Measurements from ENCODE around the gene KLK12. TPM values are rescaled to one million over a fixed set of nuclear protein-coding genes. Genes with fewer than 3 reads are reported as not detected.

KLK12 gene
- total RNA-seq, 1 donor from 2014 or later: 1.0 TPM

- no peaks in the 10 kb centered on the region for H3K36me3 Mint-ChIP-seq (ENCODE audit: insufficient read depth)
- H3K4me1 Mint-ChIP-seq (ENCODE audit: low read depth): no peaks in the 10 kb centered on the region
- DNase-seq (ENCODE audit: low spot score, unreplicated experiment): no peak
- H3K27me3 Mint-ChIP-seq: peaks cover 24% of the 10 kb centered on the region
- TF ChIP-seq CTCF (IDR thresholded peaks at IDR 0.05; ENCODE audit: unreplicated experiment): no peak
- no peak overlapping the region for H3K27ac Mint-ChIP-seq
- H3K4me3 Mint-ChIP-seq (ENCODE audit: low read depth): no peak overlapping the region
- no peaks in the 10 kb centered on the region for H3K9me3 Mint-ChIP-seq (ENCODE audit: low read depth)
These were observed 46.7 kb upstream of the KLK12 start for GRCh38 chr19:51081476-51081875.

DNA sequence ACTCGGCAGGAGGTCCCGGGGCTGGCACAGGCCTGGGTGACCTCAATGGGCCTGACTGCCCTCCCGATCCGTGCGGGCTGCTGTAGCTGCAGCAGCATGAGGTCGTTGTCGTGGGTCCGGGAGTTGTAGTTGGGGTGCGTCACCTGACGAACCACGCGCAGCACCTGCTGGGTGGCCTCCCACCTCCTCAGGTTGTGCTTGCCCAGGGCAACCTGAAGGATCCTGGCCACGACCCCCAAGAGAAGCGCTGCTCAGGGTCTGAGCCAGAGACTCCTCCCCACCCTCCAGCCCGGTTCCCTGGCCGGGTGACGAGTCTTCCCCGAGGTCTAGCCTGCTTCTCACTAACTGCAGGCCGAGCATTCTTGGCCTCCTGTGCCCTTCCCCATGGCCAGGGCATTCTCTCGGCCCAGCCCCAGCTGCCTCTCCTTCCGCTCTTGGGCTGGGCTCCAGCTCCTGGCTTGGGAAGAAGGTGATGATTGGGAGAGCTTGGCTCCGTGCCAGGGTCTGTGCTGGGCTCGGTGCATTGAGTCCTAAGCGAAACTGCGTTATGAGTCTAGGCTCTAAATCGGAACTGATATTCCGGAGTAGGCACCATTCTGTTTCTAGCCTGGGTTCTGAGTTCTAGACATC is 44.8 kb upstream of the KLK12 start:
- no peaks in the 10 kb centered on the region for H3K36me3 Mint-ChIP-seq (ENCODE audit: insufficient read depth)
- no peaks in the 10 kb centered on the region for H3K9me3 Mint-ChIP-seq (ENCODE audit: low read depth)
- no peaks in the 10 kb centered on the region for H3K4me1 Mint-ChIP-seq (ENCODE audit: low read depth)
- H3K4me3 Mint-ChIP-seq (ENCODE audit: low read depth): no peak overlapping the region
- no peak for DNase-seq (ENCODE audit: low spot score, unreplicated experiment)
- no peak for TF ChIP-seq CTCF (IDR thresholded peaks at IDR 0.05; ENCODE audit: unreplicated experiment)
- no peak overlapping the region for H3K27ac Mint-ChIP-seq
- peaks cover 24% of the 10 kb centered on the region for H3K27me3 Mint-ChIP-seq

DNA sequence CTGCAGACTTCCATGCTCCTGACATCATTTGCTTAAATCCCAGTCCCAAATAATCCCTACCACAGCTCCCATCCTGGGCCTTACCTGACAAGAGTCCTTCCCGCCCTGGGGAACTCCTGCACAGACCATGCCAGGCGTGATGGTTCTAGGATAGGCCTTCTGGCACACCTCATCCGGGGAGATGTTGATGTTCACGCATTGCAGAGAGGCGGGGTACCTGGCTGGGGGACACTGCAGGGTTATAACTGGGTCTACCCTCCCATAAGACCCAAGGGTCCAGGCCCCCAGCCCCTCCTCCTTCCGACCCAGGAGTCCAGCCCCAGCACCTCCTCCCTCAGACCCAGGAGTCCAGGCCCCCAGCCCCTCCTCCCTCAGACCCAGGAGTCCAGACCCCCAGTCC is 43.9 kb upstream of the KLK12 start:
- no peak overlapping the region for H3K27ac Mint-ChIP-seq
- no peaks in the 10 kb centered on the region for H3K36me3 Mint-ChIP-seq (ENCODE audit: insufficient read depth)
- no peak for DNase-seq (ENCODE audit: low spot score, unreplicated experiment)
- peaks cover 7% of the 10 kb centered on the region for H3K9me3 Mint-ChIP-seq (ENCODE audit: low read depth)
- no peaks in the 10 kb centered on the region for H3K4me1 Mint-ChIP-seq (ENCODE audit: low read depth)
- TF ChIP-seq CTCF (IDR thresholded peaks at IDR 0.05; ENCODE audit: unreplicated experiment): no peak
- peaks cover 19% of the 10 kb centered on the region for H3K27me3 Mint-ChIP-seq
- H3K4me3 Mint-ChIP-seq (ENCODE audit: low read depth): no peak overlapping the region

- no peak for DNase-seq (ENCODE audit: low spot score, unreplicated experiment)
- H3K36me3 Mint-ChIP-seq (ENCODE audit: insufficient read depth): no peaks in the 10 kb centered on the region
- peaks cover 13% of the 10 kb centered on the region for H3K27me3 Mint-ChIP-seq
- H3K4me1 Mint-ChIP-seq (ENCODE audit: low read depth): no peaks in the 10 kb centered on the region
- no peak overlapping the region for H3K4me3 Mint-ChIP-seq (ENCODE audit: low read depth)
- no peak for TF ChIP-seq CTCF (IDR thresholded peaks at IDR 0.05; ENCODE audit: unreplicated experiment)
- H3K9me3 Mint-ChIP-seq (ENCODE audit: low read depth): peaks cover 12% of the 10 kb centered on the region
- no peak overlapping the region for H3K27ac Mint-ChIP-seq
These were observed 43.3 kb upstream of the KLK12 start for GRCh38 chr19:51078104-51078503.

GRCh38 chr19:51076631-51077213 is 41.9 kb upstream of the KLK12 start:
- H3K9me3 Mint-ChIP-seq (ENCODE audit: low read depth): peaks cover 12% of the 10 kb centered on the region
- H3K4me1 Mint-ChIP-seq (ENCODE audit: low read depth): no peaks in the 10 kb centered on the region
- DNase-seq (ENCODE audit: low spot score, unreplicated experiment): no peak
- no peak overlapping the region for H3K4me3 Mint-ChIP-seq (ENCODE audit: low read depth)
- peaks cover 2% of the 10 kb centered on the region for H3K27me3 Mint-ChIP-seq
- no peak overlapping the region for H3K27ac Mint-ChIP-seq
- no peaks in the 10 kb centered on the region for H3K36me3 Mint-ChIP-seq (ENCODE audit: insufficient read depth)
- no peak for TF ChIP-seq CTCF (IDR thresholded peaks at IDR 0.05; ENCODE audit: unreplicated experiment)
